ENCODE data around the gene RHOC. TPM values are rescaled to one million over a fixed set of nuclear protein-coding genes. Genes with fewer than 3 reads are reported as not detected.

RHOC gene
- total RNA-seq, 1 experiment from 2014 or later = 197 TPM

GRCh38 chr1:112710586-112710985, 3.7 kb upstream of the RHOC start:
- H3K36me3 ChIP-seq (ENCODE audit: control insufficient read depth, insufficient read depth, low read length) = no peaks in the 10 kb centered on the region
- no peaks in the 10 kb centered on the region for H3K27me3 ChIP-seq (ENCODE audit: control insufficient read depth, insufficient read depth, low read length)
- no peaks in the 10 kb centered on the region for H3K9me3 ChIP-seq (ENCODE audit: control insufficient read depth, insufficient read depth, low read depth, low read length)
- DNase-seq (ENCODE audit: low read depth, low spot score) = no peak
- intact Hi-C loops (cut with micrococcal nuclease; ENCODE audit: unreplicated experiment) (no loop called here), in situ Hi-C loops (cut with HindIII; ENCODE audit: low pct_unique_long_range_greater_than_20kb, low sequenced_read_pairs) (no loop called here)
- TF ChIP-seq TCF7L2 (IDR thresholded peaks at IDR 0.05; ENCODE audit: low read depth, low read length) = no peak
- TF ChIP-seq CTCF (IDR thresholded peaks at IDR 0.05) = no peak
- no peak for TF ChIP-seq SIN3A (IDR thresholded peaks at IDR 0.05; ENCODE audit: borderline replicate concordance, insufficient read depth, low read depth, low read length)
- TF ChIP-seq POLR2AphosphoS5 (IDR thresholded peaks at IDR 0.05; ENCODE audit: low read depth, low read length) = no peak
- no peak for TF ChIP-seq REST (IDR thresholded peaks at IDR 0.05; ENCODE audit: insufficient read depth in 1 of 2, low read depth in 2 of 2, low read length in 1 of 2)
- H3K4me1 ChIP-seq (ENCODE audit: control insufficient read depth, insufficient read depth, low read length) = peaks cover 8% of the 10 kb centered on the region
- ChIA-PET POLR2A (no interaction called here), CTCF (no interaction called here)
- H3K4me3 ChIP-seq (ENCODE audit: low read depth in 2 of 2, low read length in 2 of 2) = no peak overlapping the region
- no peak overlapping the region for H3K27ac ChIP-seq (ENCODE audit: low read length)
- no TSS peak for BruUV-seq (replicated peaks)
- no peak for ATAC-seq

GRCh38 chr1:112710159-112710558, 3.2 kb upstream of the RHOC start:
- in situ Hi-C loops (cut with HindIII; ENCODE audit: low pct_unique_long_range_greater_than_20kb, low sequenced_read_pairs) (no loop called here), intact Hi-C loops (cut with micrococcal nuclease; ENCODE audit: unreplicated experiment) (no loop called here)
- DNase-seq (ENCODE audit: low read depth, low spot score) (no peak), ATAC-seq (no peak)
- BruUV-seq (replicated peaks) = no TSS peak
- Histone ChIP-seq H3K27me3 (ENCODE audit: control insufficient read depth, insufficient read depth, low read length) (no peaks in the 10 kb centered on the region), H3K9me3 (ENCODE audit: control insufficient read depth, insufficient read depth, low read depth, low read length) (no peaks in the 10 kb centered on the region), H3K4me1 (ENCODE audit: control insufficient read depth, insufficient read depth, low read length) (peaks cover 9% of the 10 kb centered on the region), H3K27ac (ENCODE audit: low read length) (no peak overlapping the region), H3K36me3 (ENCODE audit: control insufficient read depth, insufficient read depth, low read length) (no peaks in the 10 kb centered on the region), H3K4me3 (ENCODE audit: low read depth in 2 of 2, low read length in 2 of 2) (no peak overlapping the region)
- no peak for TF ChIP-seq POLR2AphosphoS5 (IDR thresholded peaks at IDR 0.05; ENCODE audit: low read depth, low read length)
- no peak for TF ChIP-seq SIN3A (IDR thresholded peaks at IDR 0.05; ENCODE audit: borderline replicate concordance, insufficient read depth, low read depth, low read length)
- no peak for TF ChIP-seq CTCF (IDR thresholded peaks at IDR 0.05)
- TF ChIP-seq TCF7L2 (IDR thresholded peaks at IDR 0.05; ENCODE audit: low read depth, low read length) = no peak
- no peak for TF ChIP-seq REST (IDR thresholded peaks at IDR 0.05; ENCODE audit: insufficient read depth in 1 of 2, low read depth in 2 of 2, low read length in 1 of 2)
- ChIA-PET POLR2A (no interaction called here), CTCF (no interaction called here)

Measured in Panc1 (cell line).